ENCODE measurements around the gene CSNK2A3. TPM values are rescaled to one million over a fixed set of nuclear protein-coding genes. Genes with fewer than 3 reads are reported as not detected.
"Not testable (repeated sequence)": the region's sequence is repeated elsewhere in the genome, so short reads cannot be mapped to it uniquely, and the experiment has no call there.

CSNK2A3 gene
- total RNA-seq, 1 donor from 2014 or later, result 0.58 TPM

DNA sequence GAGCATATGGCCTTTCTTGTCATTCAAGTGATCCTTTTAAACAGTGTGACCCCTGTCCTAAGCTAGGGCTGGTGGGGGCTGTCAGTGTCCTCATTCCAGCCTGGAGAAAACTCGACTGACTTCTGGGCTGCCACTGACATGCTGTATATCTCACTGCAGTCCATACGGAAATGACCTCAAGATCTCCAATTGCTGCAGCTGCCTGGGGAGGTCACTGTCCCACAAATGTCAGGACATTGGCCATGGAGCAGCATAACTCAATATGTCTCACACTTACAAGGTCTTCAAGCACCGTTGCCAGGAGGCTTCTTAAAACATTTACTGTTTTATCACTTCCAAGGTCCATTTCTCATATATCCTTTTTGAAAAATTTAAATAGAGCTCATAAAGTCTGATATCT is 27.8 kb upstream of the CSNK2A3 start:
- peak; percentile 55 for ATAC-seq
- DNase-seq (ENCODE audit: low spot score), result no peak

DNA sequence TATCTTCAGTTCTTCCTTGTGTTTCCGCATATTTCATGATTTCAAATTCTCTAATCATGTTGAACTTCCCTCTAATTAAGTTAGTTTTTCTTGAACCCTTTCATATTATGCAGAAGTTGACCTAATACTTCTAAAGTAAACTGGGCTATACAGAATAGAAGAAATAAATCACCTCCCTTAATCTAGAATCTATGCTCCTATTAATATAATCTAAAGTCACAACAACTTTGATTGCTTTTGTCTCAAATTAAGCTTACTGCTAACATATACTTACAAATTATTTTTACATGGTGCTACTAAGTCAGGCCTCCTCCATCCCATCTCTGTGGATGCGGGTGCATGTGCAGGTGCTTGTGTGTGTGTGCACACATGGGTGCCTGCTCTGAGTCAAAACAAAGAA is 27.3 kb upstream of the CSNK2A3 start:
- no peak for ATAC-seq
- no peak for DNase-seq (ENCODE audit: low spot score)

DNA sequence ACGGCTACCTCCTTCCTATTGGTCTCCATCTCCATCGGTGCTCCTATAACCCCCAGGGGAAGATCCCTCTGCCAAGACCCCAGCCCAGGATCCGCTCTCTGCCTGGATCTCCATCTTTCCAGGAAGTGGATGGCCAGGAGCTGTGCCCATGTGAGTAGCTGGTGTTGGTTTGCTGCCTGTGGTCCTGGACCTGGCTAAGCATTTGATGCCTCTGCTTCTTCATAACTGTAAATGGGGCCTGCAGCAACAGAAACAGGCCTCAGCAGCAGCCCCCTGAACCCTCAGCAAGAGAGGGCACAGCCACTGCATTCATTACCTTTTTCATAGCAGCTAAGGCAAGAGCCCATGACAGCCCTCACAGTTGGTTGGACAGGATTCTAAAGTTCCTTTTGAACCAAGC is 26.6 kb upstream of the CSNK2A3 start:
- ATAC-seq, result no peak

DNA sequence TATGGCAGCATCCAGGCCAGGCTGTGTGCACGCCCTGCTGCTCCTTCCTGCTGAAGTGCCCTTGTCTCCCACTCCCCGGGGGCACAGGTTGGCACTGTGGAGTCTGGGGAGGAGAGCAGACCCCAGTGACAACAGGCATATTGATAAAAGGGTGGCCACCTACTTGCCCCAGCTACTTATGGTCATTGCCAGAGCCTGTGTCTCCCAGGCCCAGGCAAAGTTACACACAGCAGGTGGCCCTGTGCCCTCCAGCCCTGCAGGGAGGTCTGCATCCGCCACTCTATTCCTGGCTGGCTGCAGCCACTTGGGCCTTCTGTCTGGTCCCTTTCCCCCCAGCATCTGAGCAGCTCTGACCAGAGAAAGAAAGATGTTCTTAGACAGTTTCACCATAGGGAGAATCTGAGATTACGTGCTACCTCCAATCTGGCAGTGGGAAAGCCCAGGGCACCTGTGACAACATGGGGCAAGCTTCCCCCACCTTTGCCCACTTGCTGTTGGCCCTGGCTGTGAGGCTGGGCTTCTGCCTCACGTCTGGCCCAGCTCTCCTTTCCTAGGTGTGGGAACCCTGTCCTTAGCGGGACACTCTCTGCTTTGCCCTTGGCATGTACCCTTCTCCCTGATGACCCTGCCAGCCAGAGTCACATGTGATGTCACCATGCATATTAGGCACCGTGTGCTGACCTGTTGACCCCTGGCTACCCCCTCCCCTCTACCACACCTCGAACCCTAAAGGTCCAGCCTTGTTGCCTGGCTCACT is 25.3 kb upstream of the CSNK2A3 start:
- ATAC-seq (no peak), DNase-seq (ENCODE audit: low spot score) (no peak)

More for the DNA sequence above, 26.6 kb upstream of the CSNK2A3 start:
- no peak for DNase-seq (ENCODE audit: low spot score)

DNA sequence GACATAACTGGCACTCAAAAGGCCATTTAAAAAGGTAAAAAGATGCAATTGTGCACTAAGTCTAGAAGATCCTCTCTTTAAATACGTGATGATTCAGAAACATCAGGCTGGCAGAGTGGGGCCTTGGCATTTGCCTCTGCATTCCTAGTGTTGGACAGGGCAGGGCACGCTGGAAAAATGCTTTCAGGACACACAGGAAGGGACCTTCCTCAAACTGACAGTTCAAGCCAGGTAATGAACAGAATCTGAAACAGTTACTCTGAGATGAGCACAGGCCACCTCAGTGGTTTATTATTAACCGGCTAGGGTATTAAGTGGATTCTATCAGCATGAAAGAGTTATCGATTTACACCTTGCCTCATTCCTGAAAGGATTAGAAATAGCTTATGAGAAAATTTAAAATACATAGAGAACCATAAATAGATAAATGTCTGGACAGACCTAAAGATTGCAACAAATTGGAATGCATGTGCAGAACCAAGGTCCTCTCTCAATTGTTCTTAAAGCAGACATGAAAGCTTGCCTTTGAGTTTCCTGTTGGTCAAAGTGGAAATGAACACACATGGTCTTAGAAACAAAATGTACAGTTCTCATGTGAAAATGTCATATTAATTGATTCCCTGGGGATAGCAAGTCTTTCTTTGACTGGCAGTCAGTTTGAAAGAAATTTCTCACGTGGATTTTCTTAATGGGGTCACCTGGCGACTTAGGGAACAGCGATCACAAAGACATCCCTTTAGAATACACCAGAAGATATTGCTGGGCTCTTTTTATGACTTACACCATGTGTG is 21.5 kb upstream of the CSNK2A3 start:
- ATAC-seq (peak; percentile 89), DNase-seq (ENCODE audit: low spot score) (no peak)

- ATAC-seq (no peak), DNase-seq (ENCODE audit: low spot score) (no peak)
Measured at GRCh38 chr11:11373934-11374333, 20.9 kb upstream of the CSNK2A3 start.

DNA sequence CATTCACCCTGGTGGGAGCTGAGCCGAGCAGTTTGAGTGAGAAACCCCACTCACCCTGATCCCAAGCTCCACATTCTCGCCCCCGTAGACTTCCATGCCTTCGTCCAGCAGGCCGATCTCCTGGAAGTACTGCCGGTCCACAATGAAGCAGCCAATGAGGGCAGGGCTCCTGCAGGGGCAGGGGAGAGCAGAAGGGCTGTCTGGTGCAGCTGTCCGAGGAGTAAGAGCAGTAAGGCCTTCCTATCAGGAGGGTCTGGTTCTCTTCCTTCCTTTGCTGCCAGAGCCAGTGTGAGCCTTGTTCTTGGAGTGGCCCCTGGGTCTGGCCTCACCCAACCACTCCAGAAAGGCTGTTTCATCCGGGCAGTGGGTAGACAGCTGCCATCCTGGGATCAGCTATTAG is 19.4 kb upstream of the CSNK2A3 start:
- DNase-seq (ENCODE audit: low spot score) (no peak), ATAC-seq (no peak)

DNA sequence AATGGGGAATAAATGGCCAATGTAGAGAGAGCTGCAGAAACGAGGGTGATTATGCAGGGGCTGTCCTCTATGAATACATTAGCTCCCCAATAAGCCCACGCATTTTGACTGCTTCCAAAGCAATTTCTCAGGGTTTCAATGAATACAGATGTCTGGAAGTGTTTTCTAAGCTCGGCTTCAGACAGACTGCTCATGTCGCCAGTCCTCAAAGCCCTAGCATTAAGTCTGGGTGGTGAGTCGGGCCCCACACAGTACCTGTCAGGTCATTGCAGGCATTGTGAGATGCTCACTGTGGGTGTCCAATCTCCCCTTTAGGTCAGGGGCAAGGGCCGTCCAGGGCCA is 17.9 kb upstream of the CSNK2A3 start:
- DNase-seq (ENCODE audit: low spot score) (no peak), ATAC-seq (no peak)

DNA sequence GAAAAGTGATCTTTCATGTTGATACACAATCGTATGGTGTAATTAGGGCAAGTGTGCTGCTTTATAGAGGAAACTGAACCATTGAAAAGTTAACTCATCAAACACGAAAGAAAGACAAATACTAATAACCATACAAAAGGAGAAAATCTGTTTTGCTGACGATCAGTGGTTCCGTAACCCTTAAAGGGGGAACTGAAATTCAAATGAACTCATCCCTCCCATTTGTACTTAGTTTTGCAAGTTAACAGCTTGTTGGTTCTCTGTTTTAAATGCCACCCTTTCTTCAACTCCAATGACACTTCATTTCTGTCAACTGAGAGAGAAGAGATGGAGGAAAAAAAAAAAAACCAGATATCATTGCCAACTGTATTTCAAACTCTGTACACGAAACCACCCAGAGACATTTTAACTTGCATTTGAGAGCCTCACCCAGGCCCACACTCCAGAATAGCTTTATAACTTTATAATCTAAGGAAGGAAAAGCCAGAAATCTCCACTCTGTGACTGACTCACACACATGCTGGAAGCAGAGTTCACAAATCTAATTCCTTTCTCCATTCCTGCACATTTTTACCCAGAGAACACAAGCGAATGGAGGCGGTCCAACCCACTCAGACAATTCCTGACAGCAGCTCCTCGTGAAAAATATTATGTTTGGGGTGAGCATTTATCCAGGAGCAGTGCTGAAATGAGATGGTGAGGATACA is 17.4 kb upstream of the CSNK2A3 start:
- no peak for ATAC-seq
- no peak for DNase-seq (ENCODE audit: low spot score)

DNA sequence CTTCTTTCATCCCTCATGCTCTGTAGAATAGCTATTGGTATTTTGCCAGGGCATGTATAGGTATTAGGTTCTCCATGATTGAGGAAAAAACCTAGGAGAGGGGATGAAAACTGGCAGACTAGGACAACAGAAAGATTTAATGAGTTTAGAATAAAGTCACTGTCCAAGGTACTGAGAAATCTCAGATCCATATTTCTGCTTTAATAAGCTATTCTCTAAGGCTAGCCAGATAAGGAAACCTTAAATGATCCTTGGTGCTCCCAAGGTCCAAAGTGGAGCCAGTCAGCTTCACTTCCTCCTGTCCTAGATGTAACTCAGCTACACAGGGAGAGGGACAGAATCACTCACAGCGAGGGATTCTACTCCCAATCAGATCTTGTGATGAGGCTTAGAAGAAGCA is 13.7 kb upstream of the CSNK2A3 start:
- ATAC-seq (no peak), DNase-seq (ENCODE audit: low spot score) (no peak)

GRCh38 chr11:11363674-11364073 is 10.6 kb upstream of the CSNK2A3 start:
- no peak for ATAC-seq

GRCh38 chr11:11359611-11360010 is 6.6 kb upstream of the CSNK2A3 start:
- DNase-seq (ENCODE audit: low spot score), result no peak
- ATAC-seq, result no peak

More at GRCh38 chr11:11363674-11364073, 10.6 kb upstream of the CSNK2A3 start:
- DNase-seq (ENCODE audit: low spot score), result no peak

- DNase-seq (ENCODE audit: low spot score) (no peak), ATAC-seq (no peak)
Measured at GRCh38 chr11:11356842-11357241, 3.8 kb upstream of the CSNK2A3 start.

- ATAC-seq, result peak; percentile 51
- DNase-seq (ENCODE audit: low spot score), result not testable (repeated sequence)
Measured at GRCh38 chr11:11351851-11352250, 1.2 kb downstream of the CSNK2A3 start.

DNA sequence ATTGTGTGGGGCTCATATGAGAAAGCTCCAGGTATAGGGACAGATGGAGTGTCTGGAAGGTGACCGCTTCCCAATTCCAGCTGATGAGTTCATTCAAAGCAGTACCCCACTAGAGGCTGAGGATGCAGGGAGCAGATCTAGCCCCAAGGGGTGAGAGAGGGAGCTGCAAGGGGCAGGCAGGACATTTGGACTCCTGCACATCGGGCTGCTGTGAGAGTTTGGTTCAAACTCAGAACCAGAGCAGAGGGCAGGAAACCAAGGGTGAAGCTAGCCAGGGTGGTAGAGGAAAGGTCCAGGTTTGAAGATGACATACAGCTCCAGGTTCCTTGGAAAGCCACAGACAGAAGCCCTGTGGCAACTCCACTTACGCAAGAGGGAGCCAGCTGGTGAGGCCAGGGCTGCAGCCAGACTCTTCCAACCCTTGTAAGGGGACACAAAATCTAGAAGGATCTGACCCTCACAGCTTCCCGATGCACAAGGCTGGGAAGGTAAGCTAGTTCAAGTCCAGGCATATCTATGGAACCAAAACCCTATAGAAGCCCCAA is 1.9 kb downstream of the CSNK2A3 start:
- ATAC-seq (no peak), DNase-seq (ENCODE audit: low spot score) (no peak)

- no peak for DNase-seq (ENCODE audit: low spot score)
- ATAC-seq, result no peak
Measured at GRCh38 chr11:11349870-11350337, 3.1 kb downstream of the CSNK2A3 start.

DNA sequence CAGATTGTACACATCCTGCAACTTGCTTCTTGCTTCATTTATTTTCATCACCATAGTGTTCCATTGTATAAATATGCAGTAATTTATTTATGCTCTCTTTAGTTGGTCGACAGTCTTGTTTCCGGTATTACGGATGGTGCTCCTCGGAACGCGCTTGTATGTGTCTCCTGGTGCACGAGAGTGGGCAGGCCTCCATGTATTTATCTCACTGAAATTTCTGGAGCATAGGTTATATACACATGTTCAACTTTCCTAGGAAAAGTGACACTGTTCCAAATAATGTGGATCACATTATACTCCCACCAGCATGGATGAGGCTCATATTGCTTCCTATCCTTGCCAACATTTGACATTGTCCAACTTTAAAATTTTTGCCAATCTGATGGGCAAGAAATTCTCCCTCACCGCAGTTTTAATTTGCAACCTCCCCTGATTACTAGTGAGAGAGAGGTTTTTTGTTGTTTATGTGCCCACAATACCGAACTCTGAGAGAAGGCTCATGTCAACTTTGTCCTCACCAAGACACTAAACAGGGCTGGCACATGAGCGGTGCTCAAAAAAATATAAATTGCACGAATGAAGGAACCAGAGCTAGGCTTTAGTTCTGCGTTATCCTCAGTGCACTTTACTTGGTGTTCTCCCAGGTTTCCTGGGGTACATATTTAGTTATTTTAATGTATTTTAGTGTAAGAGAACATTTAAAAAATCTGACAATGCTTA is 3.8 kb downstream of the CSNK2A3 start:
- no peak for ATAC-seq

DNA sequence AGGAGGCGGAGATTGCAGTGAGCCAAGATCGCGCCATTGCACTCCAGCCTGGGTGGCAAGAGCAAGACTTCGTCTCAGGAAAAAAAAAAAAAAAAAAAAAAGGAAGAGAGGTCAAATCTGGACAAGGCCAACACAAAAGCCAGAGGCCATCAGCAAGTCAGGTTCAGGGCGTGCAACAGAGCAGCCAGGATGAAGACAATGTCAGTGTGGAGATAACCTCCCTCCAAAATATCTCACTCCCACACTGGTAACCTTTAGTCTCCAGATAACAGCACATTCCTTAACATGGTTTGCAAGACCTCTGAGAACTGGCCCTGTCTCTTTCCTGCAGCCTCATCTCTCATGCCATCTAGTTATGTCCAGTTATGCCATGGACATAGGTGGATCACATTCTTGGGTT is 4.7 kb downstream of the CSNK2A3 start:
- ATAC-seq (no peak), DNase-seq (ENCODE audit: low spot score) (no peak)

More for the DNA sequence above, 3.8 kb downstream of the CSNK2A3 start:
- DNase-seq (ENCODE audit: low spot score), result no peak

DNA sequence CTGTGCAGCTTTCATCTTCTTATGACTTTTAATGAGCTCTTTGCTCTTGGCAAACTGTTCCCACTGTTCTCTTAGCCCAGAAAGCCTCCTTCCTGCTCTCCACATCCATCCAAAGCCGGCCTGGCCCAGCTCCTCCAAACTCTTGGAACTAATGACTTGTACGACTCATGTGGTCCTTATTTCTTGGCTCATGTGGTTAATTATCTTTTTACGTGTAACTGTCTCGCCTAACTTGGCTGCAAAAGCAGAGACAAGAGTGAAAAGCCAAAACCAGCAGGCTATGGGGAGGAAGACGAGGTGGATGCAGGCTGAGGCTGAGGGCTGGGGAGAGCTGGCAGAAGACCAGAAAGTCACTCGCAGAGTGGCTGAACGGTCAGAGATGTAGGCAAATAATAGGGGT is 5.5 kb downstream of the CSNK2A3 start:
- DNase-seq (ENCODE audit: low spot score) (no peak), ATAC-seq (no peak)

DNA sequence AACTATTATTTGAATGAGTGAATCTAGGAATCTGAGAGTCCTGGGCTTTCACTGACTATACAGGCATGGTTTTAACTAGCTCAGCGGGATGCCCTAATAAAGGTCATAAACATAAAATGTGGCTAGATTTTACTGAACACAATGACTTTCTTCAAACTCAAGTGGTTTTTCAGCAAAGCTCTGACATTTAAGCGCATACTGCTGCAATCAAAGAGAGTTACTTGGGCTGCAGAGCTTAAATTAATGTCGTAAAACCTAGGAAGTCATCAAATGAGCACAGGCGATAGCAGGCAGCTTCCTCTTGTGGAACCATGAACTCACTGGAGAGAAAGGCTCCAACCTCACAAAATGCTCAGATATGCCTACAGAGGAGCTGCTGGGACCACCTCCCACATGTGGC is 6.7 kb downstream of the CSNK2A3 start:
- DNase-seq (ENCODE audit: low spot score) (no peak), ATAC-seq (no peak)

GRCh38 chr11:11345099-11345498 is 8.0 kb downstream of the CSNK2A3 start:
- ATAC-seq, result peak; percentile 83
- DNase-seq (ENCODE audit: low spot score), result peak; percentile 58
